Measurements from ENCODE around the gene SCART1. TPM values are rescaled to one million over a fixed set of nuclear protein-coding genes. Genes with fewer than 3 reads are reported as not detected.

SCART1 gene
- total RNA-seq, 1 experiment from 2014 or later: 1.1 TPM

GRCh38 chr10:133458021-133458709 lies 4.4 kb downstream of the SCART1 start:
- no peak for ATAC-seq
- no peak for DNase-seq (ENCODE audit: low spot score)
- H3K4me1 Mint-ChIP-seq: no peaks in the 10 kb centered on the region
- POLR2A ChIA-PET: no interaction called here
- CTCF ChIA-PET: no interaction called here
- H3K27ac Mint-ChIP-seq: no peak overlapping the region
- H3K36me3 Mint-ChIP-seq: peaks cover 42% of the 10 kb centered on the region
- no peak for TF ChIP-seq ZNF121 (CRISPR knock-in tag; IDR thresholded peaks at IDR 0.05)
- TF ChIP-seq E2F1 (CRISPR knock-in tag; IDR thresholded peaks at IDR 0.05): no peak
- no peak for TF ChIP-seq MYBL2 (CRISPR knock-in tag; IDR thresholded peaks at IDR 0.05)
- TF ChIP-seq ZBTB21 (CRISPR knock-in tag; IDR thresholded peaks at IDR 0.05; ENCODE audit: borderline replicate concordance): no peak
- no peak for TF ChIP-seq GABPB1 (CRISPR knock-in tag; IDR thresholded peaks at IDR 0.05)
- no peak for TF ChIP-seq RELA (CRISPR knock-in tag; IDR thresholded peaks at IDR 0.05; ENCODE audit: borderline replicate concordance)
- no peak for TF ChIP-seq MAX (CRISPR knock-in tag; IDR thresholded peaks at IDR 0.05)
- no peak for TF ChIP-seq CBFB (CRISPR knock-in tag; IDR thresholded peaks at IDR 0.05; ENCODE audit: low read depth)
- peaks cover 13% of the 10 kb centered on the region for H3K27me3 Mint-ChIP-seq (ENCODE audit: low read depth)
- H3K4me3 Mint-ChIP-seq: no peak overlapping the region
- peaks cover 52% of the 10 kb centered on the region for H3K9me3 Mint-ChIP-seq

GRCh38 chr10:133458710-133459453 lies 5.1 kb downstream of the SCART1 start:
- Mint-ChIP-seq H3K27me3 (ENCODE audit: low read depth) (peaks cover 13% of the 10 kb centered on the region), H3K4me3 (no peak overlapping the region), H3K27ac (no peak overlapping the region), H3K9me3 (peaks cover 56% of the 10 kb centered on the region), H3K4me1 (no peaks in the 10 kb centered on the region), H3K36me3 (peaks cover 46% of the 10 kb centered on the region)
- DNase-seq (ENCODE audit: low spot score): no peak
- TF ChIP-seq ZNF263 (CRISPR knock-in tag; IDR thresholded peaks at IDR 0.05; ENCODE audit: low read depth): no peak
- no peak for TF ChIP-seq ERG (CRISPR knock-in tag; IDR thresholded peaks at IDR 0.05)
- TF ChIP-seq ZNF317 (CRISPR knock-in tag; IDR thresholded peaks at IDR 0.05; ENCODE audit: borderline replicate concordance, low read depth): no peak
- TF ChIP-seq CDX4 (CRISPR knock-in tag; IDR thresholded peaks at IDR 0.05; ENCODE audit: borderline replicate concordance): no peak
- TF ChIP-seq ATF3 (CRISPR knock-in tag; conservative IDR thresholded peaks at IDR 0.05): no peak
- no peak for TF ChIP-seq ZNF138 (CRISPR knock-in tag; conservative IDR thresholded peaks at IDR 0.05)
- CTCF ChIA-PET: no interaction called here
- no peak for ATAC-seq
- POLR2A ChIA-PET: no interaction called here

GRCh38 chr10:133459454-133460207 lies 5.9 kb downstream of the SCART1 start:
- Mint-ChIP-seq H3K27me3 (ENCODE audit: low read depth) (peaks cover 13% of the 10 kb centered on the region), H3K36me3 (peaks cover 45% of the 10 kb centered on the region), H3K4me1 (no peaks in the 10 kb centered on the region), H3K4me3 (no peak overlapping the region), H3K27ac (no peak overlapping the region), H3K9me3 (peaks cover 55% of the 10 kb centered on the region)
- ChIA-PET POLR2A (no interaction called here), CTCF (no interaction called here)
- DNase-seq (ENCODE audit: low spot score) (no peak), ATAC-seq (no peak)
- TF ChIP-seq ZBTB43 (CRISPR knock-in tag; IDR thresholded peaks at IDR 0.05) (no peak), ZSCAN18 (CRISPR knock-in tag; IDR thresholded peaks at IDR 0.05) (no peak), ZBTB21 (CRISPR knock-in tag; IDR thresholded peaks at IDR 0.05; ENCODE audit: borderline replicate concordance) (no peak), TEAD4 (CRISPR knock-in tag; IDR thresholded peaks at IDR 0.05) (no peak), ZNF219 (CRISPR knock-in tag; IDR thresholded peaks at IDR 0.05; ENCODE audit: borderline replicate concordance) (no peak), ELF4 (CRISPR knock-in tag; IDR thresholded peaks at IDR 0.05; ENCODE audit: low read depth) (no peak), TCF7 (CRISPR knock-in tag; IDR thresholded peaks at IDR 0.05; ENCODE audit: low read depth) (no peak), JUN (CRISPR knock-in tag; IDR thresholded peaks at IDR 0.05) (no peak)
